ENCODE measurements around the gene AQP6.

AQP6 gene

GRCh38 chr12:49973361-49973830 lies 649 bp downstream of the AQP6 start:
- no peak overlapping the region for H3K4me3 ChIP-seq (ENCODE audit: low read length)
- H3K27ac ChIP-seq (ENCODE audit: low read length): no peak overlapping the region
- no peaks in the 10 kb centered on the region for H3K36me3 ChIP-seq (ENCODE audit: control insufficient read depth, insufficient read depth, low read length)
- WGBS (ENCODE audit: insufficient coverage, insufficient read length): no CpG with 5 or more reads among the region's 19 CpGs
- H3K9me3 ChIP-seq (ENCODE audit: control insufficient read depth, insufficient read depth, low read length): no peaks in the 10 kb centered on the region
- no peaks in the 10 kb centered on the region for H3K27me3 ChIP-seq (ENCODE audit: control insufficient read depth, insufficient read depth, low read length)
- DNase-seq (ENCODE audit: low read depth, low spot score): no peak
- H3K4me1 ChIP-seq (ENCODE audit: control insufficient read depth, insufficient read depth, low read length): no peaks in the 10 kb centered on the region

- no peak for DNase-seq (ENCODE audit: low read depth, low spot score)
- no peak overlapping the region for H3K27ac ChIP-seq (ENCODE audit: low read length)
- H3K9me3 ChIP-seq (ENCODE audit: control insufficient read depth, insufficient read depth, low read length): no peaks in the 10 kb centered on the region
- no peak overlapping the region for H3K4me3 ChIP-seq (ENCODE audit: low read length)
- WGBS (ENCODE audit: insufficient coverage, insufficient read length): no CpG with 5 or more reads among the region's 15 CpGs
- H3K27me3 ChIP-seq (ENCODE audit: control insufficient read depth, insufficient read depth, low read length): no peaks in the 10 kb centered on the region
- no peaks in the 10 kb centered on the region for H3K36me3 ChIP-seq (ENCODE audit: control insufficient read depth, insufficient read depth, low read length)
- no peaks in the 10 kb centered on the region; the same call in 1 of the 2 replicates for H3K4me1 ChIP-seq (ENCODE audit: control insufficient read depth, insufficient read depth, low read length)
Observed at GRCh38 chr12:49974231-49974675, 1.5 kb downstream of the AQP6 start.

GRCh38 chr12:49974677-49975317 lies 2.0 kb downstream of the AQP6 start:
- Histone ChIP-seq H3K4me1 (ENCODE audit: control insufficient read depth, insufficient read depth, low read length) (peaks cover 2% of the 10 kb centered on the region; the same call in 1 of the 2 replicates), H3K27me3 (ENCODE audit: control insufficient read depth, insufficient read depth, low read length) (no peaks in the 10 kb centered on the region), H3K4me3 (ENCODE audit: low read length) (no peak overlapping the region), H3K9me3 (ENCODE audit: control insufficient read depth, insufficient read depth, low read length) (no peaks in the 10 kb centered on the region), H3K36me3 (ENCODE audit: control insufficient read depth, insufficient read depth, low read length) (no peaks in the 10 kb centered on the region), H3K27ac (ENCODE audit: low read length) (no peak overlapping the region)
- no CpG with 5 or more reads among the region's 8 CpGs for WGBS (ENCODE audit: insufficient coverage, insufficient read length)
- no peak for DNase-seq (ENCODE audit: low read depth, low spot score)

- H3K9me3 ChIP-seq (ENCODE audit: control insufficient read depth, insufficient read depth, low read length): no peaks in the 10 kb centered on the region
- H3K27ac ChIP-seq (ENCODE audit: low read length): no peak overlapping the region
- H3K27me3 ChIP-seq (ENCODE audit: control insufficient read depth, insufficient read depth, low read length): no peaks in the 10 kb centered on the region
- no peak for DNase-seq (ENCODE audit: low read depth, low spot score)
- H3K4me3 ChIP-seq (ENCODE audit: low read length): no peak overlapping the region
- no CpG with 5 or more reads among the region's 17 CpGs for WGBS (ENCODE audit: insufficient coverage, insufficient read length)
- H3K4me1 ChIP-seq (ENCODE audit: control insufficient read depth, insufficient read depth, low read length): peaks cover 2% of the 10 kb centered on the region; the same call in 1 of the 2 replicates
- no peaks in the 10 kb centered on the region for H3K36me3 ChIP-seq (ENCODE audit: control insufficient read depth, insufficient read depth, low read length)
Observed at GRCh38 chr12:49975318-49975761, 2.6 kb downstream of the AQP6 start.

- Histone ChIP-seq H3K27ac (ENCODE audit: low read length) (no peak overlapping the region), H3K4me3 (ENCODE audit: low read length) (no peak overlapping the region), H3K9me3 (ENCODE audit: control insufficient read depth, insufficient read depth, low read length) (no peaks in the 10 kb centered on the region), H3K27me3 (ENCODE audit: control insufficient read depth, insufficient read depth, low read length) (no peaks in the 10 kb centered on the region), H3K4me1 (ENCODE audit: control insufficient read depth, insufficient read depth, low read length) (peaks cover 2% of the 10 kb centered on the region; the same call in 1 of the 2 replicates), H3K36me3 (ENCODE audit: control insufficient read depth, insufficient read depth, low read length) (no peaks in the 10 kb centered on the region)
- WGBS (ENCODE audit: insufficient coverage, insufficient read length): no CpG with 5 or more reads among the region's 2 CpGs
- DNase-seq (ENCODE audit: low read depth, low spot score): no peak
Observed at GRCh38 chr12:49976557-49976956, 3.8 kb downstream of the AQP6 start.

GRCh38 chr12:49978125-49978524 lies 5.4 kb downstream of the AQP6 start:
- no peak overlapping the region for H3K4me3 ChIP-seq (ENCODE audit: low read length)
- no peaks in the 10 kb centered on the region for H3K36me3 ChIP-seq (ENCODE audit: control insufficient read depth, insufficient read depth, low read length)
- H3K27me3 ChIP-seq (ENCODE audit: control insufficient read depth, insufficient read depth, low read length): no peaks in the 10 kb centered on the region
- peaks cover 2% of the 10 kb centered on the region; the same call in 1 of the 2 replicates for H3K4me1 ChIP-seq (ENCODE audit: control insufficient read depth, insufficient read depth, low read length)
- H3K9me3 ChIP-seq (ENCODE audit: control insufficient read depth, insufficient read depth, low read length): no peaks in the 10 kb centered on the region
- no peak overlapping the region for H3K27ac ChIP-seq (ENCODE audit: low read length)
- no CpG with 5 or more reads among the region's 4 CpGs for WGBS (ENCODE audit: insufficient coverage, insufficient read length)
- DNase-seq (ENCODE audit: low read depth, low spot score): no peak

GRCh38 chr12:49979016-49979586 lies 6.4 kb downstream of the AQP6 start:
- Histone ChIP-seq H3K4me1 (ENCODE audit: control insufficient read depth, insufficient read depth, low read length) (peaks cover 2% of the 10 kb centered on the region; the same call in 1 of the 2 replicates), H3K36me3 (ENCODE audit: control insufficient read depth, insufficient read depth, low read length) (no peaks in the 10 kb centered on the region), H3K27ac (ENCODE audit: low read length) (no peak overlapping the region), H3K4me3 (ENCODE audit: low read length) (no peak overlapping the region), H3K27me3 (ENCODE audit: control insufficient read depth, insufficient read depth, low read length) (no peaks in the 10 kb centered on the region), H3K9me3 (ENCODE audit: control insufficient read depth, insufficient read depth, low read length) (no peaks in the 10 kb centered on the region)
- DNase-seq (ENCODE audit: low read depth, low spot score): no peak
- WGBS (ENCODE audit: insufficient coverage, insufficient read length): no CpG with 5 or more reads among the region's 10 CpGs

GRCh38 chr12:49979791-49980190 lies 7.0 kb downstream of the AQP6 start:
- WGBS (ENCODE audit: insufficient coverage, insufficient read length): no CpG with 5 or more reads among the region's 3 CpGs
- no peaks in the 10 kb centered on the region for H3K36me3 ChIP-seq (ENCODE audit: control insufficient read depth, insufficient read depth, low read length)
- H3K27me3 ChIP-seq (ENCODE audit: control insufficient read depth, insufficient read depth, low read length): no peaks in the 10 kb centered on the region
- H3K4me1 ChIP-seq (ENCODE audit: control insufficient read depth, insufficient read depth, low read length): peaks cover 2% of the 10 kb centered on the region; the same call in 1 of the 2 replicates
- H3K4me3 ChIP-seq (ENCODE audit: low read length): no peak overlapping the region
- DNase-seq (ENCODE audit: low read depth, low spot score): no peak
- no peak overlapping the region for H3K27ac ChIP-seq (ENCODE audit: low read length)
- H3K9me3 ChIP-seq (ENCODE audit: control insufficient read depth, insufficient read depth, low read length): no peaks in the 10 kb centered on the region

- no peak for DNase-seq (ENCODE audit: low read depth, low spot score)
- no peaks in the 10 kb centered on the region for H3K36me3 ChIP-seq (ENCODE audit: control insufficient read depth, insufficient read depth, low read length)
- no peaks in the 10 kb centered on the region for H3K9me3 ChIP-seq (ENCODE audit: control insufficient read depth, insufficient read depth, low read length)
- H3K27me3 ChIP-seq (ENCODE audit: control insufficient read depth, insufficient read depth, low read length): no peaks in the 10 kb centered on the region
- no CpG with 5 or more reads among the region's 10 CpGs for WGBS (ENCODE audit: insufficient coverage, insufficient read length)
- H3K27ac ChIP-seq (ENCODE audit: low read length): no peak overlapping the region
- peaks cover 2% of the 10 kb centered on the region; the same call in 1 of the 2 replicates for H3K4me1 ChIP-seq (ENCODE audit: control insufficient read depth, insufficient read depth, low read length)
- no peak overlapping the region for H3K4me3 ChIP-seq (ENCODE audit: low read length)
Observed at GRCh38 chr12:49980501-49981349, 8.0 kb downstream of the AQP6 start.
